Lower leg skin (tissue), 4 donors: ENCODE measurements around the gene P4HA3. TPM values are rescaled to one million over a fixed set of nuclear protein-coding genes. Genes with fewer than 3 reads are reported as not detected.
"Not testable (repeated sequence)": the region's sequence is repeated elsewhere in the genome, so short reads cannot be mapped to it uniquely, and the experiment has no call there.

Experiments used
- DNase-seq, 2 donors: peaks; one replicate each; pipeline ENCODE4 v3.0.0-alpha.2; 2019; ENCODE audit warnings: low spot score in 2 of 2
- H3K4me3 ChIP-seq: fragments of 200-600 bp; sonication (generic); 2 replicates; pipeline ENCODE4 v1.5.1; 2017; ENCODE audit warnings: mild to moderate bottlenecking, low read depth; ENCODE audit not compliant: poor library complexity, severe bottlenecking
- POLR2A ChIP-seq, 2 donors: fragments of 450-650 bp; IDR thresholded peaks; one replicate each; pipeline ENCODE4 v1.6.1; 2016 to 2017; ENCODE audit warnings: antibody characterized with exemption in 2 of 2, mild to moderate bottlenecking in 1 of 2, moderate library complexity in 1 of 2
- WGBS, 2 donors: methylation state at CpG; one replicate each; pipeline ENCODE4 v1.1.5; 2018; 5-methylcytosine and 5-hydroxymethylcytosine counted together
- intact Hi-C: fragments of 100-400 bp; cut with DNase I; formaldehyde crosslinking; loops from one replicate; pipeline ENCODE4 v1.15.0; 2023; ENCODE audit warnings: low total_unique reads
- total RNA-seq, 4 donors: library from RNA; depleted of rRNA; stranded (reverse); fragments of >200 nt; gene quantifications; one replicate each; pipeline ENCODE4 v1.1.0, GENCODE V29; 2016
- TF ChIP-seq, protein P1 (sequence below), 3 donors: fragments of 450-650 bp; IDR thresholded peaks; one replicate each; pipeline ENCODE4 v1.5.1; 2016; ENCODE audit warnings: antibody characterized with exemption in 3 of 3, mild to moderate bottlenecking in 3 of 3, moderate library complexity in 2 of 3

The P4HA3 gene
- total RNA-seq, 4 donors from 2014 or later = 0.17 to 0.81 TPM; not detected in 2

DNA sequence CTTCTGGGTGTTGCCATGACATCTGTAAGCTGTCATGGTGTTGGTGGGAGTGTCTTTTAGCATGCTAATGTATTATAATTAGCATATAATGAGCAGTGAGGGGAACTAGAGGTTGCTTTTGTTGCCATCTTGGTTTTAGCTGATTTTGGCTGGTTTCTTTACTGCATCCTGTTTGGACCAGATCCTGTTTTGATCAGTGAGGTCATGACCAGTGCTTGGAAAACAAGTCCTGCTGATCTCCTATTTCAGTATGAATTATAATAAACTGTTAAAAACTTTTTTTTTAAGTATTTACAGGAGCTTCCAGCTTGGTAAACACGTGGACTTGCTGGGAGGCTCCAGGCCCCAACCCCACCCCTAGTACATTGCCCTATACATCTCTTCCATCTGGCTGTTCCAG lies 30.5 kb upstream of the P4HA3 start:
- WGBS, 2 donors = 44 to 75% methylated on average over 1 of the region's 1 CpG
- intact Hi-C loops = no loop called here
- no peak overlapping the region for H3K4me3 ChIP-seq
- DNase-seq = no peak
- no peak for TF ChIP-seq POLR2A (IDR thresholded peaks at IDR 0.05)
- TF ChIP-seq, protein P1, sequence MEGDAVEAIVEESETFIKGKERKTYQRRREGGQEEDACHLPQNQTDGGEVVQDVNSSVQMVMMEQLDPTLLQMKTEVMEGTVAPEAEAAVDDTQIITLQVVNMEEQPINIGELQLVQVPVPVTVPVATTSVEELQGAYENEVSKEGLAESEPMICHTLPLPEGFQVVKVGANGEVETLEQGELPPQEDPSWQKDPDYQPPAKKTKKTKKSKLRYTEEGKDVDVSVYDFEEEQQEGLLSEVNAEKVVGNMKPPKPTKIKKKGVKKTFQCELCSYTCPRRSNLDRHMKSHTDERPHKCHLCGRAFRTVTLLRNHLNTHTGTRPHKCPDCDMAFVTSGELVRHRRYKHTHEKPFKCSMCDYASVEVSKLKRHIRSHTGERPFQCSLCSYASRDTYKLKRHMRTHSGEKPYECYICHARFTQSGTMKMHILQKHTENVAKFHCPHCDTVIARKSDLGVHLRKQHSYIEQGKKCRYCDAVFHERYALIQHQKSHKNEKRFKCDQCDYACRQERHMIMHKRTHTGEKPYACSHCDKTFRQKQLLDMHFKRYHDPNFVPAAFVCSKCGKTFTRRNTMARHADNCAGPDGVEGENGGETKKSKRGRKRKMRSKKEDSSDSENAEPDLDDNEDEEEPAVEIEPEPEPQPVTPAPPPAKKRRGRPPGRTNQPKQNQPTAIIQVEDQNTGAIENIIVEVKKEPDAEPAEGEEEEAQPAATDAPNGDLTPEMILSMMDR (IDR thresholded peaks at IDR 0.05) = no peak

DNA sequence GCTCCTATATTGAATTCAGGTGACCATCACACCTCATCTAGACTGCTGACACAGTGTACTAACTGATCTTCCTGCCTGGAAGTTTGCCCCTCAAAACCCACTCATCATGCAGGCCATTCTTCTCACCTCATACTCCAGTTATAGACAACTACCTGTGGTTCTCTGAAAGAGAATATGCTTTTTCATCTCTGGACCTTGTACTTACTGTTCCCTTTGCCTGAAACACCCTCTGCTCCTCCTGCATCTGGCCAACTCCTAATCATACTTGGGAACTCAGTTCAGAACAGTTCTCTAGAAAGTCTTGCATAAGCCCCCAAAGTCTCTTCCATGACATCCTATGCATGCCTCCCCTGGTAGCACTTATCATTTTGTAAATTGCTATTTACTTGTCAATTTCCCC lies 28.2 kb upstream of the P4HA3 start:
- no peak for DNase-seq
- TF ChIP-seq, protein P1 (IDR thresholded peaks at IDR 0.05) = no peak
- TF ChIP-seq POLR2A (IDR thresholded peaks at IDR 0.05) = no peak
- no peak overlapping the region for H3K4me3 ChIP-seq
- intact Hi-C loops = no loop called here

DNA sequence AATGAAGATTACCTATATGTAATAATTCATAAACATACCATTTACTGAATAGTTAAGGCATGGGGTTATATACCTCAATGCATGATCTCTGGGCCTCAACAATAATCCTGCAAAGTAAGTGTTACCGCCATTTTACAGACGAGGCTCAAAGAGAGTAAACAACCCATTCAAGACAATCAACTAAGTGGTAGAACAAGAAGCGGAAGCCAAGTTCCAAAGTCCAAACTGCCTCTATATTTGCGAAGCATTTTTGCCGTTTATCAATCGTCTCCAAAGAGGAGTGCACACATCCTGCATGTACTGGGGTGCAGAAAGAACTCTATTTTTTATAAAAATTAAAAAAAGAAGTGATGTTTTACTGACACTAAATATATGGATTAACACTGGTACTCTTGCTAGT lies 27.5 kb upstream of the P4HA3 start:
- TF ChIP-seq, protein P1 (IDR thresholded peaks at IDR 0.05) = no peak
- no peak for TF ChIP-seq POLR2A (IDR thresholded peaks at IDR 0.05)
- DNase-seq = no peak
- no peak overlapping the region for H3K4me3 ChIP-seq
- intact Hi-C loops = no loop called here
- 62 to 94% methylated on average over 6 of the region's 6 CpGs for WGBS, 2 donors

DNA sequence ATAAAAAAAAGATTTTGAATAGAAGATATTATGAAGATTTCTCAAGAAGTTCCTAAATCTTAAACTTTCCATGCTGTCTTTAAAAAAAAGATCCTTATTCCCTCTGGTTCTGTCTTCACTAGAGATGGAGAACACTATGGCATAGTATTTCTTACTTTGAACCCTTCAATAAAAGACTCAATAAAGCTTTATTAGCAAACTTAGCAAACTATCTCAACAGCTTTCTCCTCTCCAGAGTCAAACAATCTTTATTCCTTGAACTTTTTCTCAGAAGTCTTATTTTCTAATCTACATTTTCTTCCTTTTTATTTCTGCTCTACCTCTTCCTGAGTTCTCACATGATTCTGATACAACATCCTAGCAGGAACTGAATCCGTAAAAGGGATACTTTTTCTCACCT lies 21.8 kb upstream of the P4HA3 start:
- DNase-seq = no peak
- H3K4me3 ChIP-seq = no peak overlapping the region
- no peak for TF ChIP-seq POLR2A (IDR thresholded peaks at IDR 0.05)
- TF ChIP-seq, protein P1 (IDR thresholded peaks at IDR 0.05) = no peak
- 90 to 95% methylated on average over 1 of the region's 1 CpG for WGBS, 2 donors
- intact Hi-C loops = no loop called here

DNA sequence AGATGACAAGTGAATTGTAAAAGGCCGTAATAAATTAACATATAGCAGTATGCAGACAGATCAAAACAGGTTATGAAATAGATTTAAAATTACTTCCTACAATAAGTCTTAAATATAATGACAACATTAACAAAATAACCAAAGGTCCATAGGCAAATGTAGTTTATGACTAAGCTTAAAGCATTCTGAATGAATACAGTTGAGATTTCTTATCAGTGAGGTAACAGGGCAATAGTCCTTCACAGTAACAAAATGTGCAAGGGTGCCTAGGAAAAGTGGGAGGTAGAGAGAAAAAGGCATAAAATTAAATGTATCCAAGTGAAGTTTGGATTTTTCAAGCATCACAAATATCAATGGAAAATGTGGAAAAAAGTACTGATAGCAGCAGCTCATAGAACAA lies 20.9 kb upstream of the P4HA3 start:
- intact Hi-C loops = no loop called here
- TF ChIP-seq, protein P1 (IDR thresholded peaks at IDR 0.05) = no peak
- TF ChIP-seq POLR2A (IDR thresholded peaks at IDR 0.05) = no peak
- 92 to 100% methylated on average over 1 of the region's 1 CpG for WGBS, 2 donors
- no peak for DNase-seq
- no peak overlapping the region for H3K4me3 ChIP-seq

DNA sequence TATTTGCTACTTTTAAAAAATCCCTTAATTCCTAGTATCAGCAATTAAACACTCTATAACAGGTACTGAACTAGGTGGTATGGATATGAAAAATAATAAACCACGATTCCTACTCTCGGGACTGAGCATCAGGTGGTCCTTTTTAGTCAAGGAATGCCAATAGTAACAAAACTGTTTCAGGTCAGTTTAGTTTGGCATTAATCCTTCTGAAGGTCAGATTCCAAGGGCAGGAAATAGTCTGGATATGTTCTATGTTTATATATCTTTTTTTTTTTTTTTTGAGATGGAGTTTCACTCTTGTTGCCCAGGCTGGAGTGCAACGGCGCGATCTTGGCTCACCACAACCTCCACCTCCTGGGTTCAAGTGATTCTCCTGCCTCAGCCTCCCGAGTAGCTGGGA lies 19.6 kb upstream of the P4HA3 start:
- DNase-seq, H3K4me3 ChIP-seq, intact Hi-C loops: not testable (repeated sequence)
- WGBS, 2 donors = 91% methylated on average over 6 of the region's 6 CpGs
